GM18858 (cell line): Measurements from ENCODE around the gene MIOS.
"Not testable (repeated sequence)": the region's sequence is repeated elsewhere in the genome, so short reads cannot be mapped to it uniquely, and the experiment has no call there.

Source experiments
- ATAC-seq: cut with Tn5 transposase; IDR thresholded peaks from one replicate; pipeline ENCODE4 v1.9.1; 2021; ENCODE audit not compliant: unreplicated experiment

The MIOS gene

DNA sequence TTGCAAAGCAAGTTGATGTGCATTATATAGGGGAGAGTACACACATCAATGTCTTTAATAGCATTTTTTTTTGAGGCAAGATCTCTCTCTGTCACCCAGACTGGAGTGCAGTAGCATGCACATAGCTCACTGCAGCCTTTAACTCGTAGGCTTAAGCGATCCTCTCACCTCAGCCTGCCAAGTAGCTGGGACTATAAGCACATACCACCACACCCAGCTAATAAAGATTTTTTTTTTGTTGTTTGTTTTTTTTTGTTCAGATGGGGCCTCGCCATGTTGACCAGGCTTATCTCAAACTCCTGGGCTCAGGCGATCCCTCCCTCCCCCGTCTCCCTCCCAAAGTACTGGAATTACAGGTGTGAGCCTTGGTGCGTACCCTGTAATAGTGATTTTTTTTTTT lies 75.4 kb downstream of the MIOS start:
- ATAC-seq: no peak

GRCh38 chr7:7647495-7648036 lies 80.9 kb downstream of the MIOS start:
- no peak for ATAC-seq

DNA sequence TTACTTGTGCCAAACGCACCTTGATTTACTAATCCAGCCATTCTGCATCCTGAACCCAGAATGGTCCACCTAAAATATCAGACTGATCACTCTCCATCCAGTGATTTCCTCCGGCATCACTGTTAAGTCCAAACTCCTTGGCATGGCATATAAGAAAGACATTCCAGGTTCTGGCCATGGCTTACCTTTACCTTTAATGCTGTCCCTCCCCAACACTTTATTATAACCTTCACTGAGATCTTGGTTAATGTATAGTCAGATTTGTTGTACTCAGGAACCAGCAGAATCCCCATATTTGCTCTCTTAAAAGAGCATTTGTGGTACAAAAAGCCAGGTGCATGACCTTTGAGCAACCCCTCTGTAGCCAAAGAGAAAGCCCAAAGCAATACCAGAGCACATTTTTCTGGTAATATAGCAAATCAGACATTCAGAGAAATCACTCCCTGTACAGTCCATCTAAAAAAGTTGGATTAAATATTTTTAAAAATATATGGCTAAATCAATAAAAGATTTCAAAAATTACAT lies 84.1 kb downstream of the MIOS start:
- ATAC-seq: no peak

- no peak for ATAC-seq
Measured at GRCh38 chr7:7651479-7651878, 84.8 kb downstream of the MIOS start.

GRCh38 chr7:7652798-7653540 lies 86.3 kb downstream of the MIOS start:
- no peak for ATAC-seq

DNA sequence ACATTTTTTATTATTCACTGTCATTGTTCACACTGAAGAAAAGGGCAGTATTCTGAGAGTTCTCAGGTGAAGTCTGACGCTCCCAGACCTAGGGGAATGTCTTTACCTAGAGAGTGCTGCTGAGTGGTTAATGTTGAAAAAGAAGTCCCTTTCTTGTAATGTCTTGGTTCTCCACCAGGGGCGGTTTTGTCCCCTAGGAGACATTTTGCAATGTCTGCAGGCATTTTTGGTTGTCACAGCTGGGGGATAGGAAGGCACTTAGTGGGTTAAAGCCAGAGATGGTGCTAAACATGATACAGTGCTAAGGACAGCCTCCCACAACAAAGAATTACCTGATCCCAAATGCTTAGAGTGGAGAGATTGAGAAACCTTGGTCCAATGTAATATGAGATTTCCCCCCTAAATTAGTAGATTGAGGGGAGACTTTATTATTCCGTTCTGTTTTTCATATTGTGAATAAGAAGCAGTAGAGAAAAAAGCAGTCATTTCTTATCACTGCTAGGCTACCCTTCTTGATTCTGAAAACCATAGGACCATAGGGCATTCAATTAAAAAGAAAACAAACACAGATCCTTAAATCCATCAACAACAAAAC lies 87.0 kb downstream of the MIOS start:
- ATAC-seq: no peak

GRCh38 chr7:7654964-7655715 lies 88.5 kb downstream of the MIOS start:
- no peak for ATAC-seq

DNA sequence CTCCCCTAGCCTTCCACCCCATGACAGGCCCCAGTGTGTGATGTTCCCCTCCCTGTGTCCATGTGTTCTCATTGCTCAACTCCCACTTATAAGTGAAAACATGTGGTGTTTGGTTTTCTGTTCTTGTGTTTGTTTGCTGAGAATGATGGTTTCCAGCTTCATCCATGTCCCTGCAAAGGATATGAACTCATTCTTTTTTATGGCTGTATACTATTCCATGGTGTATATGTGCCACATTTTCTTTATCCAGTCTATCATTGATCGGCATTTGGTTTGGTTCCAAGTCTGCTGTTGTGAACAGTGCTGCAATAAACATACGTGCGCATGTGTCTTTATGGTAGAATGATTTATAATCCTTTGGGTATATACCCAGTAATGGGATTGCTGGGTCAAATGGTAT lies 89.8 kb downstream of the MIOS start:
- ATAC-seq: not testable (repeated sequence)
